Astrocyte (in vitro differentiated cells and primary cell): ENCODE data around the gene SLIT3.

ENCODE experiments used
- CTCF ChIP-seq: IDR thresholded peaks from 2 replicates; pipeline ENCODE4 v1.5.1; 2011; ENCODE audit warnings: low read depth, mild to moderate bottlenecking, inconsistent platforms, low read length, moderate library complexity; ENCODE audit not compliant: insufficient read depth
- EZH2 ChIP-seq: IDR thresholded peaks from 2 replicates; pipeline ENCODE4 v1.6.1; 2012; ENCODE audit warnings: mild to moderate bottlenecking, low read length, inconsistent platforms; ENCODE audit not compliant: insufficient read depth

GRCh38 chr5:169150108-169150507, 150.8 kb downstream of the SLIT3 start:
- TF ChIP-seq CTCF (no peak), EZH2 (no peak)
